B cell (primary cell): Measurements from ENCODE around the gene PTPRT. TPM values are rescaled to one million over a fixed set of nuclear protein-coding genes. Genes with fewer than 3 reads are reported as not detected.

Experiments
- ATAC-seq: fragments of 200-7000 bp; cut with Tn5 transposase; one replicate; pipeline ENCODE4 v1.10.0; 2021; ENCODE audit warnings: low read depth, mild to moderate bottlenecking, moderate number of reproducible peaks, moderate library complexity
- CTCF ChIA-PET: fragments of 350-600 bp; sonication (Branson Sonifier 250); formaldehyde crosslinking; loops from one replicate; lab custom pipeline; 2021; ENCODE audit warnings: antibody characterized with exemption, inconsistent platforms; lab: Charles Lee
- POLR2A ChIA-PET: fragments of 350-600 bp; sonication (Branson Sonifier 250); formaldehyde crosslinking; loops from one replicate; lab custom pipeline; 2021; ENCODE audit warnings: antibody characterized with exemption; lab: Charles Lee
- DNase-seq: peaks from one replicate; pipeline ENCODE4 v3.0.0; 2013
- H2AFZ ChIP-seq: 2 replicates; pipeline ENCODE4 v1.6.1; 2012; ENCODE audit warnings: mild to moderate bottlenecking, low read depth, low read length; ENCODE audit not compliant: insufficient read depth, poor library complexity, severe bottlenecking
- H3K27ac ChIP-seq, 2 donors: 1 replicate in 1 of 2; 2 replicates in 1 of 2; pipeline ENCODE4 v1.5.1; 2012 to 2013; ENCODE audit warnings: low read length in 2 of 2, mild to moderate bottlenecking in 2 of 2, moderate library complexity in 1 of 2
- H3K27me3 ChIP-seq, 4 experiments: fragments of 200-600 bp in 1 of 4; sonication (generic) in 1 of 4; replicated peaks in 1 of 4; 1 replicate in 2 of 4; 2 replicates in 2 of 4; pipeline versions ENCODE4 v1.6.1 to v1.7.0; 2013 to 2016; ENCODE audit warnings: low read length in 3 of 4, mild to moderate bottlenecking in 2 of 4, mixed read lengths in 1 of 4, moderate library complexity in 1 of 4; ENCODE audit not compliant: insufficient read depth in 4 of 4, control insufficient read depth in 3 of 4; ENCODE audit errors: control extremely low read depth in 1 of 4
- H3K36me3 ChIP-seq, 2 experiments: replicated peaks in 1 of 2; 1 replicate in 1 of 2; 2 replicates in 1 of 2; pipeline versions ENCODE4 v1.6.1 to v1.7.1; 2013; ENCODE audit warnings: low read length in 1 of 2; ENCODE audit not compliant: insufficient read depth in 2 of 2, control insufficient read depth in 1 of 2; ENCODE audit errors: control extremely low read depth in 1 of 2, extremely low read depth in 1 of 2
- H3K4me1 ChIP-seq, 2 donors: fragments of 200-600 bp in 1 of 2; sonication (generic) in 1 of 2; 1 replicate in 1 of 2; 2 replicates in 1 of 2; pipeline versions ENCODE4 v1.5.1 to v1.6.1; 2013 to 2017; ENCODE audit warnings: low read length in 2 of 2; ENCODE audit not compliant: control insufficient read depth in 2 of 2, insufficient read depth in 2 of 2
- H3K4me2 ChIP-seq: replicated peaks from 2 replicates; pipeline ENCODE3; 2012; ENCODE audit warnings: mild to moderate bottlenecking, low read depth, low read length; ENCODE audit not compliant: poor library complexity, severe bottlenecking
- H3K4me3 ChIP-seq, 5 experiments: fragments of 200-600 bp in 1 of 5; sonication (generic) in 1 of 5; 1 replicate in 3 of 5; 2 replicates in 2 of 5; pipeline versions ENCODE4 v1.5.1 to v1.7.0; 2011 to 2016; ENCODE audit warnings: low read length in 4 of 5, mild to moderate bottlenecking in 4 of 5, low read depth in 2 of 5, control low read depth in 1 of 5, moderate library complexity in 1 of 5; ENCODE audit not compliant: insufficient read depth in 1 of 5; ENCODE audit errors: control extremely low read depth in 1 of 5, extremely low read depth in 1 of 5
- H3K79me2 ChIP-seq: fragments of 200-600 bp; sonication (generic); one replicate; pipeline ENCODE4 v1.6.0; 2016; ENCODE audit warnings: low read length; ENCODE audit not compliant: control insufficient read depth, insufficient read depth
- H3K9ac ChIP-seq: fragments of 200-600 bp; sonication (generic); 2 replicates; pipeline ENCODE4 v1.6.1; 2017; ENCODE audit warnings: mild to moderate bottlenecking, low read length, moderate library complexity
- H3K9me3 ChIP-seq, 3 donors: one replicate each; pipeline versions ENCODE4 v1.6.1 to v1.7.1; 2013; ENCODE audit warnings: low read length in 2 of 3; ENCODE audit not compliant: control insufficient read depth in 2 of 3, insufficient read depth in 1 of 3; ENCODE audit errors: control extremely low read depth in 1 of 3
- H4K20me1 ChIP-seq: 2 replicates; pipeline ENCODE4 v1.6.0; 2012; ENCODE audit warnings: mild to moderate bottlenecking, low read length; ENCODE audit not compliant: insufficient read depth, control insufficient read depth, poor library complexity, severe bottlenecking
- H3K27ac Mint-ChIP-seq: one replicate; pipeline ENCODE4 v1.8.0; 2021; ENCODE audit warnings: mixed read lengths
- H3K27me3 Mint-ChIP-seq: one replicate; pipeline ENCODE4 v1.8.0; 2021; ENCODE audit warnings: mixed read lengths
- H3K4me1 Mint-ChIP-seq: one replicate; pipeline ENCODE4 v1.8.0; 2021; ENCODE audit warnings: mixed read lengths
- H3K4me3 Mint-ChIP-seq: one replicate; pipeline ENCODE4 v1.8.0; 2021; ENCODE audit warnings: mixed read lengths
- H3K9me3 Mint-ChIP-seq: one replicate; pipeline ENCODE4 v1.8.0; 2022; ENCODE audit warnings: mixed read lengths; ENCODE audit not compliant: insufficient read depth
- EZH2 ChIP-seq: IDR thresholded peaks from 2 replicates; pipeline ENCODE4 v1.6.1; 2012; ENCODE audit warnings: borderline replicate concordance, low read depth, mild to moderate bottlenecking, moderate library complexity, low read length; ENCODE audit not compliant: insufficient read depth, poor library complexity, severe bottlenecking
- WGBS: methylation state at CpG from one replicate; pipeline ENCODE4 v1.1.5; 2013; ENCODE audit warnings: missing lambda C conversion rate; ENCODE audit not compliant: insufficient coverage; 5-methylcytosine and 5-hydroxymethylcytosine counted together
- intact Hi-C: fragments of 100-400 bp; cut with micrococcal nuclease; formaldehyde crosslinking; loops from one replicate; pipeline ENCODE4 v1.10.0; 2022
- polyA plus RNA-seq: library from polyadenylated mRNA; depleted of rRNA; stranded (reverse); fragments of >200 nt; gene quantifications from 2 replicates; pipeline ENCODE4 v1.2.3, GENCODE V29; 2012
- total RNA-seq, 2 donors: library from RNA; stranded (reverse); fragments of 120-200 nt in 1 of 2; gene quantifications; 1 replicate in 1 of 2; 2 replicates in 1 of 2; pipeline versions ENCODE4 v1.2.3 to v1.2.4, GENCODE V29; 2013 to 2022
- TF ChIP-seq, protein P1 (sequence below): fragments of 200-600 bp; IDR thresholded peaks from one replicate; pipeline ENCODE4 v1.8.0; 2022; ENCODE audit warnings: antibody characterized with exemption, mild to moderate bottlenecking

The PTPRT gene
- total and polyA plus RNA-seq, 2 donors (not counting 1 experiment from before 2014, with no cell fraction given), result not detected

DNA sequence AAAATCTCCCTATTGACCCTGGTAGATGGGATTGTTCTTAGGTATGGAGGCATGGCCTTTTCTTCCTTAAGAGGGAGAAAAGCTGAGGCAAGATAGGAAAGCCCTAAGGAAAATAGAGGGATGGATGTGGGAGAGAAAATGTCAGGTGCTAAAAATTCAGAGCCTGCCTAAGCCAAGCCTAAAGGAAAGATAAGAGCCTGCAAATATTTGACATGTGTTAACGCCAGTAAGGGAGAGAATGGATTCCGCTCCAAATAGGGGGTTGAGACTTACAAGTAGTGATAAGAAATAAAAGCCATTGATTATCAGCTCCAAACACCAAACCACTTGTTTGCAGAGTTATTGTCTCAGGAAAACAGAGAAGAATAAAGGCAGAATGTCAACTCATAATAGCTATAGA is 533.6 kb downstream of the PTPRT start:
- Mint-ChIP-seq H3K27me3 (no peaks in the 10 kb centered on the region), H3K4me1 (no peaks in the 10 kb centered on the region), H3K4me3 (no peak overlapping the region), H3K27ac (no peak overlapping the region), H3K9me3 (peaks cover 2% of the 10 kb centered on the region)
- DNase-seq, result no peak
- ATAC-seq, result no peak
- no peak overlapping the region for H3K27ac ChIP-seq
- H4K20me1 ChIP-seq, result no peaks in the 10 kb centered on the region
- no peaks in the 10 kb centered on the region for H3K36me3 ChIP-seq
- no peak for TF ChIP-seq EZH2
- TF ChIP-seq, protein P1, sequence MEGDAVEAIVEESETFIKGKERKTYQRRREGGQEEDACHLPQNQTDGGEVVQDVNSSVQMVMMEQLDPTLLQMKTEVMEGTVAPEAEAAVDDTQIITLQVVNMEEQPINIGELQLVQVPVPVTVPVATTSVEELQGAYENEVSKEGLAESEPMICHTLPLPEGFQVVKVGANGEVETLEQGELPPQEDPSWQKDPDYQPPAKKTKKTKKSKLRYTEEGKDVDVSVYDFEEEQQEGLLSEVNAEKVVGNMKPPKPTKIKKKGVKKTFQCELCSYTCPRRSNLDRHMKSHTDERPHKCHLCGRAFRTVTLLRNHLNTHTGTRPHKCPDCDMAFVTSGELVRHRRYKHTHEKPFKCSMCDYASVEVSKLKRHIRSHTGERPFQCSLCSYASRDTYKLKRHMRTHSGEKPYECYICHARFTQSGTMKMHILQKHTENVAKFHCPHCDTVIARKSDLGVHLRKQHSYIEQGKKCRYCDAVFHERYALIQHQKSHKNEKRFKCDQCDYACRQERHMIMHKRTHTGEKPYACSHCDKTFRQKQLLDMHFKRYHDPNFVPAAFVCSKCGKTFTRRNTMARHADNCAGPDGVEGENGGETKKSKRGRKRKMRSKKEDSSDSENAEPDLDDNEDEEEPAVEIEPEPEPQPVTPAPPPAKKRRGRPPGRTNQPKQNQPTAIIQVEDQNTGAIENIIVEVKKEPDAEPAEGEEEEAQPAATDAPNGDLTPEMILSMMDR, result no peak
- ChIA-PET CTCF (no interaction called here), POLR2A (no interaction called here)
- H3K27me3 ChIP-seq, result no peaks in the 10 kb centered on the region
- no peaks in the 10 kb centered on the region for H3K79me2 ChIP-seq
- no peak overlapping the region for H3K9ac ChIP-seq
- peaks cover 0 to 6% (median 0%) of the 10 kb centered on the region in 3 donors for H3K9me3 ChIP-seq
- intact Hi-C loops, result no loop called here
- no peak overlapping the region for H3K4me2 ChIP-seq
- no peak overlapping the region for H2AFZ ChIP-seq
- no peak overlapping the region for H3K4me3 ChIP-seq
- no peaks in the 10 kb centered on the region for H3K4me1 ChIP-seq
- WGBS, result no CpG with 5 or more reads among the region's 2 CpGs

DNA sequence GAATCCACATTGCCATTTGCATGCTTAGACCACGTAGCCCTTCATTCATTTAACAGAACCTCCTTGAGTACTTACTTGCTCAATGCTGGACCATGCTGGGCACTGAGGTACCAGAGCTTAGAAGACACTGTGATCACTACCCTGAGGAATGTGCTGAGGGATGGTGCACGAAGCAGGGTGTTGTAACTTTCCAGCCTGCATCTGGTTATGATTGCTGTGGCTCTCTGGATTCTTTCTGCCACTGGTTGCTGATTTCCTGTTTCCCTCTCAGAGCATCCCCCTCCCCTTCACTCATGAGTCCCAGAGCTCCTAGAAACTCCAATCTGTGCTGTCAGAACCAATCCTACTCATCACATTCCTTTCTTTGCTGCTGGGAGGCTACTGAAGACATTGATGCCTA is 537.4 kb downstream of the PTPRT start:
- POLR2A ChIA-PET, result no interaction called here
- peaks cover 0 to 7% (median 0%) of the 10 kb centered on the region in 3 donors for H3K9me3 ChIP-seq
- no peaks in the 10 kb centered on the region for H3K79me2 ChIP-seq
- CTCF ChIA-PET, result no interaction called here
- H3K36me3 ChIP-seq, result no peaks in the 10 kb centered on the region
- no peak overlapping the region for H3K4me2 ChIP-seq
- H4K20me1 ChIP-seq, result no peaks in the 10 kb centered on the region
- H3K27ac ChIP-seq, result no peak overlapping the region
- H3K27ac Mint-ChIP-seq, result no peak overlapping the region
- no CpG with 5 or more reads among the region's 2 CpGs for WGBS
- no peaks in the 10 kb centered on the region for H3K27me3 Mint-ChIP-seq
- H3K9ac ChIP-seq, result no peak overlapping the region
- intact Hi-C loops, result no loop called here
- H3K27me3 ChIP-seq, result no peaks in the 10 kb centered on the region
- ATAC-seq, result no peak
- H3K9me3 Mint-ChIP-seq, result peaks cover 4% of the 10 kb centered on the region
- no peak for DNase-seq
- H3K4me1 ChIP-seq, result no peaks in the 10 kb centered on the region
- no peak overlapping the region for H3K4me3 ChIP-seq
- TF ChIP-seq, protein P1, result no peak
- no peak for TF ChIP-seq EZH2
- no peaks in the 10 kb centered on the region for H3K4me1 Mint-ChIP-seq
- H2AFZ ChIP-seq, result no peak overlapping the region
- H3K4me3 Mint-ChIP-seq, result no peak overlapping the region
